Caco-2 (cell line): Measurements from ENCODE around the gene ADD2. TPM values are rescaled to one million over a fixed set of nuclear protein-coding genes. Genes with fewer than 3 reads are reported as not detected.

ENCODE experiments used
- BruUV-seq: library from RNA; stranded (reverse); fragments of 400-500 nt; replicated peaks from 2 replicates; lab custom pipeline; 2021; lab: Mats Ljungman, UMichigan
- CTCF ChIA-PET: fragments of 300-600 bp; sonication (Branson Sonifier 250); formaldehyde crosslinking; loops from one replicate; lab custom pipeline; 2022; ENCODE audit warnings: antibody characterized with exemption; lab: Charles Lee
- POLR2A ChIA-PET: fragments of 300-600 bp; sonication (Branson Sonifier 250); formaldehyde crosslinking; loops from one replicate; lab custom pipeline; 2022; ENCODE audit warnings: antibody characterized with exemption; lab: Charles Lee
- DNase-seq, 2 experiments: peaks; one replicate each; pipeline versions ENCODE4 v3.0.0 to v3.0.0-alpha.2; 2020 to 2022
- H3K27me3 ChIP-seq: replicated peaks from 2 replicates; pipeline ENCODE4 v1.6.0; 2011; ENCODE audit warnings: low read length; ENCODE audit not compliant: control insufficient read depth, insufficient read depth
- H3K36me3 ChIP-seq: 2 replicates; pipeline ENCODE4 v1.5.1; 2011; ENCODE audit warnings: low read length; ENCODE audit not compliant: control insufficient read depth, insufficient read depth
- H3K4me1 ChIP-seq: fragments of 250-450 bp; sonication (Bioruptor Pico); 2 replicates; pipeline ENCODE4 v1.5.1; 2020; ENCODE audit warnings: mild to moderate bottlenecking
- H3K4me3 ChIP-seq: 2 replicates; pipeline ENCODE4 v1.5.1; 2011; ENCODE audit warnings: low read depth, mild to moderate bottlenecking, control low read depth, low read length
- H3K9me3 ChIP-seq: fragments of 250-450 bp; sonication (Bioruptor Pico); 2 replicates; pipeline ENCODE4 v1.5.1; 2020; ENCODE audit warnings: mild to moderate bottlenecking, moderate library complexity
- H3K27ac Mint-ChIP-seq: one replicate; pipeline ENCODE4 v1.8.0; 2022; ENCODE audit warnings: mixed read lengths; ENCODE audit not compliant: unreplicated experiment
- H3K27me3 Mint-ChIP-seq: one replicate; pipeline ENCODE4 v1.8.0; 2022; ENCODE audit warnings: mixed read lengths; ENCODE audit not compliant: insufficient read depth, unreplicated experiment
- H3K36me3 Mint-ChIP-seq: one replicate; pipeline ENCODE4 v1.8.0; 2022; ENCODE audit warnings: mild to moderate bottlenecking, mixed read lengths; ENCODE audit not compliant: insufficient read depth, unreplicated experiment
- H3K4me1 Mint-ChIP-seq: one replicate; pipeline ENCODE4 v1.8.0; 2022; ENCODE audit warnings: low read depth, mixed read lengths; ENCODE audit not compliant: unreplicated experiment
- H3K4me3 Mint-ChIP-seq: one replicate; pipeline ENCODE4 v1.8.0; 2022; ENCODE audit warnings: mild to moderate bottlenecking, moderate library complexity, mixed read lengths; ENCODE audit not compliant: unreplicated experiment
- H3K9me3 Mint-ChIP-seq: one replicate; pipeline ENCODE4 v1.8.0; 2022; ENCODE audit warnings: mixed read lengths; ENCODE audit not compliant: unreplicated experiment
- CTCF ChIP-seq, 2 experiments: fragments of 200-600 bp in 1 of 2; IDR thresholded peaks; 1 replicate in 1 of 2; 2 replicates in 1 of 2; pipeline versions ENCODE4 v1.5.1 to v1.8.0; 2011 to 2022; ENCODE audit warnings: antibody characterized with exemption in 1 of 2, control low read depth in 1 of 2, inconsistent platforms in 1 of 2, low read depth in 1 of 2, low read length in 1 of 2, mild to moderate bottlenecking in 1 of 2, moderate library complexity in 1 of 2; ENCODE audit not compliant: insufficient read depth in 1 of 2, severe bottlenecking in 1 of 2, unreplicated experiment in 1 of 2
- intact Hi-C: fragments of 100-400 bp; cut with micrococcal nuclease; formaldehyde crosslinking; loops from one replicate; pipeline ENCODE4 v1.10.0; 2022; ENCODE audit not compliant: unreplicated experiment
- total RNA-seq: library from RNA; stranded (reverse); gene quantifications from 2 replicates; pipeline ENCODE4 v1.2.3, GENCODE V29; 2022

The ADD2 gene
- total RNA-seq, 1 experiment from 2014 or later = not detected

- POLR2A ChIA-PET = no interaction called here
- Histone ChIP-seq H3K9me3 (no peaks in the 10 kb centered on the region), H3K36me3 (no peaks in the 10 kb centered on the region), H3K4me1 (no peaks in the 10 kb centered on the region), H3K4me3 (no peak overlapping the region), H3K27me3 (peaks cover 1% of the 10 kb centered on the region; the same call in 1 of the 2 replicates)
- peaks cover 7% of the 10 kb centered on the region for H3K9me3 Mint-ChIP-seq
- H3K27ac Mint-ChIP-seq = no peak overlapping the region
- CTCF ChIA-PET = no interaction called here
- peaks cover 29% of the 10 kb centered on the region for H3K27me3 Mint-ChIP-seq
- H3K36me3 Mint-ChIP-seq = no peaks in the 10 kb centered on the region
- H3K4me1 Mint-ChIP-seq = no peaks in the 10 kb centered on the region
- no TSS peak for BruUV-seq
- DNase-seq = no peak
- intact Hi-C loops = no loop called here
- no peak overlapping the region for H3K4me3 Mint-ChIP-seq
- TF ChIP-seq CTCF (IDR thresholded peaks at IDR 0.05; ENCODE audit: insufficient read depth in 1 of 2, low read depth in 1 of 2, low read length in 1 of 2, severe bottlenecking in 1 of 2, unreplicated experiment in 1 of 2) = no peak
Observed at GRCh38 chr2:70777450-70777849, 9.4 kb upstream of the ADD2 start.

GRCh38 chr2:70776266-70776665 is 8.3 kb upstream of the ADD2 start:
- intact Hi-C loops = no loop called here
- POLR2A ChIA-PET = no interaction called here
- no peaks in the 10 kb centered on the region for H3K4me1 Mint-ChIP-seq
- no peaks in the 10 kb centered on the region for H3K9me3 ChIP-seq
- no peak overlapping the region for H3K4me3 Mint-ChIP-seq
- no peak for DNase-seq
- peaks cover 7% of the 10 kb centered on the region for H3K9me3 Mint-ChIP-seq
- no peaks in the 10 kb centered on the region for H3K36me3 Mint-ChIP-seq
- no peak for TF ChIP-seq CTCF (IDR thresholded peaks at IDR 0.05; ENCODE audit: insufficient read depth in 1 of 2, low read depth in 1 of 2, low read length in 1 of 2, severe bottlenecking in 1 of 2, unreplicated experiment in 1 of 2)
- no peaks in the 10 kb centered on the region for H3K4me1 ChIP-seq
- H3K27ac Mint-ChIP-seq = no peak overlapping the region
- no TSS peak for BruUV-seq
- H3K36me3 ChIP-seq = no peaks in the 10 kb centered on the region
- H3K4me3 ChIP-seq = no peak overlapping the region
- CTCF ChIA-PET = no interaction called here
- peaks cover 29% of the 10 kb centered on the region for H3K27me3 Mint-ChIP-seq
- H3K27me3 ChIP-seq = peaks cover 1% of the 10 kb centered on the region; the same call in 1 of the 2 replicates

GRCh38 chr2:70775141-70775540 is 7.1 kb upstream of the ADD2 start:
- H3K9me3 Mint-ChIP-seq = peaks cover 7% of the 10 kb centered on the region
- DNase-seq = no peak
- H3K27me3 Mint-ChIP-seq = peaks cover 28% of the 10 kb centered on the region
- no peak overlapping the region for H3K4me3 ChIP-seq
- no peaks in the 10 kb centered on the region for H3K4me1 ChIP-seq
- H3K27me3 ChIP-seq = peaks cover 1% of the 10 kb centered on the region; the same call in 1 of the 2 replicates
- POLR2A ChIA-PET = no interaction called here
- H3K4me1 Mint-ChIP-seq = no peaks in the 10 kb centered on the region
- no peaks in the 10 kb centered on the region for H3K36me3 Mint-ChIP-seq
- no peak overlapping the region for H3K27ac Mint-ChIP-seq
- no peaks in the 10 kb centered on the region for H3K9me3 ChIP-seq
- H3K4me3 Mint-ChIP-seq = no peak overlapping the region
- TF ChIP-seq CTCF (IDR thresholded peaks at IDR 0.05; ENCODE audit: insufficient read depth in 1 of 2, low read depth in 1 of 2, low read length in 1 of 2, severe bottlenecking in 1 of 2, unreplicated experiment in 1 of 2) = no peak
- no TSS peak for BruUV-seq
- intact Hi-C loops = no loop called here
- CTCF ChIA-PET = interaction anchor here (1.0 kb wide), 1 partner anchor 471 kb away, joined by 3 read pairs; no protein-coding TSS in a partner anchor
- no peaks in the 10 kb centered on the region for H3K36me3 ChIP-seq
